ENCODE data around the gene ANKRD49.

Gene ANKRD49

DNA sequence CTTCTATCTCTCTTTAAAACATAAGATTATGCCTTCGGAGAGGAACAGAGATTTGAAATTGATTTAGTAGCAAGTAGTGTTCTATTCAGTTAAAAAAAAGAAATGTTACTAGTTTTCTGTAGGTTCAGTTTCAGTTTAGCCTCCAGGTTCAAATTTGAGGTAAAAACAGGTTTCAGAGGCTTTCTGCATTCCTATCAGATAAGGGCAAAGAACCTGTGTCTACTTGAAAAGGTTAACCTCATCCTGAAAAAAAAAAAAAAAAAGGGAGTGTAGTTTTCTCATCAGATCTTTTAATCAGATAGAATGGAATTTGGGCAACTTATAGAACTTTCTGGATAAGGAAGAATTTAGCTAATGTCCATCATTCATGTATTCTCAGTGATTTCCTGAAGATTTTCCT, 30.6 kb downstream of the ANKRD49 start:
- TF ChIP-seq, protein P1, sequence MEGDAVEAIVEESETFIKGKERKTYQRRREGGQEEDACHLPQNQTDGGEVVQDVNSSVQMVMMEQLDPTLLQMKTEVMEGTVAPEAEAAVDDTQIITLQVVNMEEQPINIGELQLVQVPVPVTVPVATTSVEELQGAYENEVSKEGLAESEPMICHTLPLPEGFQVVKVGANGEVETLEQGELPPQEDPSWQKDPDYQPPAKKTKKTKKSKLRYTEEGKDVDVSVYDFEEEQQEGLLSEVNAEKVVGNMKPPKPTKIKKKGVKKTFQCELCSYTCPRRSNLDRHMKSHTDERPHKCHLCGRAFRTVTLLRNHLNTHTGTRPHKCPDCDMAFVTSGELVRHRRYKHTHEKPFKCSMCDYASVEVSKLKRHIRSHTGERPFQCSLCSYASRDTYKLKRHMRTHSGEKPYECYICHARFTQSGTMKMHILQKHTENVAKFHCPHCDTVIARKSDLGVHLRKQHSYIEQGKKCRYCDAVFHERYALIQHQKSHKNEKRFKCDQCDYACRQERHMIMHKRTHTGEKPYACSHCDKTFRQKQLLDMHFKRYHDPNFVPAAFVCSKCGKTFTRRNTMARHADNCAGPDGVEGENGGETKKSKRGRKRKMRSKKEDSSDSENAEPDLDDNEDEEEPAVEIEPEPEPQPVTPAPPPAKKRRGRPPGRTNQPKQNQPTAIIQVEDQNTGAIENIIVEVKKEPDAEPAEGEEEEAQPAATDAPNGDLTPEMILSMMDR (conservative IDR thresholded peaks at IDR 0.05): no peak
- no peak overlapping the region for H3K27ac ChIP-seq

DNA sequence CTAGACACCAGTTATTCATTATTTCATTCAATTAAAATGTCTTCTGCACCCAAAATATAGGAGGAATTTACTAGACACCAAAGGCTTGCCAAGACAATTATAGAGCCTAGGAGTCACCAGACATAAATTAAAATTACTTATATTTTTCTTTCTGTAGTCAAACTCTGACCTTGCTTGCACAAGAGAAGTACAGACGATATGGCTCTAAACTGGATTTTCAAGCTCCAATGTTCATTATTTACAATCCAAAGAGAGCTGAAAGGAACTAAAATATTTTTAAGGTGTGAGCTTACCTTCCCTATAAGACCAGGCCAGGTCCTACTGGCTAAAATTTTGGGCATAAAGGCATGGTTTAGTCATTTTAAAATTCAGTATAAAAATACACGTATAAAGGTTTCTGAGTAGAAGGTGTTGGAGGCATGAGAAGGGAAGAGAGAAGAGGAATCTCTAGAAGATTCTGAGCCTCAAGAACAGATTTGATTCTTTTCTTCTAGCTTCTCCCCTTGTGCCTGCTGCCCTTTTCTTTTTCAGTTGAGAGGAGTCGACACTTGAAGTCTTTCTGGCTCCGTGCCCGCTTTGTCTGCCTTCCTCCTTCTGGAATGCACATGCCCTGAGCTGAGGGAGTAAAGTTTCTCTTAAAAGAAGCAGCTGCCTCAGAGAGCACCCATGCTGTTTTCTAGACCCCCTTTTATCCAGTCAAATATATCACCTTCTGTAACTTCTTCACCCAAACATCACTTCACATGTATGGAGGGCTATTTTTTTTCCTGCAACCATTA, 32.0 kb downstream of the ANKRD49 start:
- TF ChIP-seq, protein P1 (conservative IDR thresholded peaks at IDR 0.05): no peak
- peak overlapping the region; percentile 13 for H3K27ac ChIP-seq

DNA sequence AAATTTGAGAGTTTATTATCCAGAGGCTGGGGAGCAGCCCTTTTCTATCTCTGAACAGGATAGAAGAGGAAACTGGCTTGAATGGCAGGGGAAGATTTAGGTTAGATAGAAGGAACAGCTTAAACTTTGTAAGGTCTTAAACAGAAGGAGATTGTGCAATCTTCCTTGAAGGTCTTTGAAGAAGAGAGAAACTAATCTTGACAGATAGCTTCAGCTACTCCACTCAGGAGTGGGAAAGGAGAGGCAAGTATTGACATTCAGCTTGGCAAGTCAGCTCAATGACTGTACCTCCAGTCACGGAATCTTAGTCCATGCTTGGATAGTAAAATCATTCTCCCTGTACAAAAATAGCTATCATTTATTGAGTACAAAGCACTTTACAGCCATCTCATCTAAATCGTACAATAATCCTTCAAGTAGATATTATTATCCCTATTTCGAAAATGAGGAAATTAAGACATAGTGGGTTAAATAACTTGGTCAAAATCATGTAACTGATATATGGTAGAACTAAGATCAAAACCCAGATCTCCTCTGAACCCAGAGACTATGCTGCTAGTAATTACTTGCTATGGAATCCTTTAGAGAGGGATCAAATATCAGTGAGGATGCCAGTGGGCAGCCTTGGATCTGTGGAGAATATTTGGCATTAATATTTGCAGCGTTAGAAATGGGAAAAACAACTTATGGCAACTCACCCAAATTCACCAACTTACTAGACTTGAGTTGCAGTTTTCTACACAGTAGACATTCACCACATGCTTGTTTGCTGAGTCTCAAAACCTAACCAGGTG, 33.1 kb downstream of the ANKRD49 start:
- TF ChIP-seq, protein P1 (conservative IDR thresholded peaks at IDR 0.05): no peak

DNA sequence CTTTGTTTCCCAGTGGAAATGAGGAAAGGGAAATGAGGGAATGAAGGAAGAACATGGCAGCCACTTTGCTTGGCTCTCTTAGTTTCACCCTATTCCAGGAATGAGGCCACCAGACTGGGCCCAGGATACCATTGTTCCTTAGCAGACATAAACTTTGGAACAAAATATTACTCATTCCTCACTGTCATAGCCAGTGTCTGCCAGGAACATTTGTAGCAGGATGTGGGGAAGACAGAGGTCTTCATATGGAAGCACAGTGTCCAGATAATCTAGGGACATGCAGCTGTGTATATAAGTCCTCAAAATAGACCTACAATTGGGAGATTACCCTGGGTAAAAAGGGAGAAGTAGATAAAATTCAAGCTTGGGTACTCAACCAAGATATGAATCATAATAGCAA, 34.8 kb downstream of the ANKRD49 start:
- H3K27ac ChIP-seq: no peak overlapping the region
- TF ChIP-seq, protein P1 (conservative IDR thresholded peaks at IDR 0.05): no peak

More for the DNA sequence above, 33.1 kb downstream of the ANKRD49 start:
- H3K27ac ChIP-seq: no peak overlapping the region

DNA sequence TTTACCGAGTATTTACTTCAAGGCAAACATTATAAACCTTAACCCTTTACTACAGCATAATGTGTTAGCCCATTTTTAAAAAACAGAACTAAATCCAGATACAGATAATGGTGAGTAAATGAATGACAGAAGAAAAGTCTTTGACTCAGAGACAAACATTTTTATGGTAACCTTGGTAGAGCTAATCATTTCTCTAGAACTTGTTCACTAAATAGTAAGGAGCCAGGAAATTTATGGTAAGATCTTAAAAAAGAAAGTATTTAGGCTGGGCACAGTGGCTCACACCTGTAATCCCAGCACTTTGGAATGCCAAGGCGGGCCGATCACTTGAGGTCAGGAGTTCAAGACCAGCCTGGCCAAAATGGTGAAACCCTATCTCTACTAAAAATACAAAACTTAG, 38.4 kb downstream of the ANKRD49 start:
- TF ChIP-seq, protein P1 (conservative IDR thresholded peaks at IDR 0.05): no peak

DNA sequence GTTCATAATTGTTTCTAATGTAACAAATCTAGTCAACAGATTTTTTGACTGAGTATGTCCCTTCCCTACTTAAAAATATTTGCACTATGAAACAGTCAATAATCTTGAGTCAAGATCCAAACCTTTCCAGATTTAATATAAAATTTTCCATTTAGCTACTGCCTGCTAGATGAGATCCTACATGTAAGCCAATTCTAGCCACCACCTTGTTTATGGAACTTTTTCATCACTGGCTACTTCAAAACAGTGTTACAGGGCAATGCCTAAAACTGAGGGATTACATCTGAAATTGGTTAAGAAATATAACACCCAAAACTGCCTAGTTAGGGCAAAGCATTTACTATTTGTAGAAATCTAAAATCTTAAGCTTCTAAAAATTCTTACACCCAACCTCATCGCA, 39.4 kb downstream of the ANKRD49 start:
- TF ChIP-seq, protein P1 (conservative IDR thresholded peaks at IDR 0.05): no peak
- H3K27ac ChIP-seq: no peak overlapping the region

More for the DNA sequence above, 38.4 kb downstream of the ANKRD49 start:
- no peak overlapping the region for H3K27ac ChIP-seq

All from VCaP (cell line).